Neutrophil (primary cell): ENCODE data around the gene PPM1D.

Experiments used
- H3K27ac ChIP-seq: fragments of 200-600 bp; sonication (generic); 2 replicates; pipeline ENCODE4 v1.5.1; 2016; ENCODE audit warnings: mild to moderate bottlenecking, moderate library complexity
- H3K27me3 ChIP-seq: fragments of 200-600 bp; sonication (generic); 2 replicates; pipeline ENCODE4 v1.6.0; 2016; ENCODE audit warnings: mild to moderate bottlenecking
- H3K36me3 ChIP-seq: fragments of 200-600 bp; sonication (generic); 2 replicates; pipeline ENCODE4 v1.5.1; 2017
- H3K4me1 ChIP-seq, 2 experiments: fragments of 200-600 bp in 1 of 2; sonication (generic) in 1 of 2; 1 replicate in 1 of 2; 2 replicates in 1 of 2; pipeline versions ENCODE4 v1.5.1 to v1.6.1; 2013 to 2016; ENCODE audit warnings: low read depth in 1 of 2, low read length in 1 of 2, mild to moderate bottlenecking in 1 of 2, moderate library complexity in 1 of 2; ENCODE audit not compliant: control insufficient read depth in 1 of 2, insufficient read depth in 1 of 2
- H3K4me3 ChIP-seq, 2 experiments: fragments of 200-600 bp in 1 of 2; sonication (generic) in 1 of 2; 1 replicate in 1 of 2; 2 replicates in 1 of 2; pipeline ENCODE4 v1.5.1; 2013 to 2016; ENCODE audit warnings: low read depth in 1 of 2, low read length in 1 of 2, mild to moderate bottlenecking in 1 of 2, moderate library complexity in 1 of 2
- H3K9me3 ChIP-seq: fragments of 200-600 bp; sonication (generic); 2 replicates; pipeline ENCODE4 v1.5.1; 2016
- TF ChIP-seq, protein P1 (sequence below): fragments of 200-600 bp; sonication (generic); IDR thresholded peaks from 2 replicates; pipeline ENCODE4 v1.5.1; 2016; ENCODE audit warnings: antibody characterized with exemption

Gene PPM1D

DNA sequence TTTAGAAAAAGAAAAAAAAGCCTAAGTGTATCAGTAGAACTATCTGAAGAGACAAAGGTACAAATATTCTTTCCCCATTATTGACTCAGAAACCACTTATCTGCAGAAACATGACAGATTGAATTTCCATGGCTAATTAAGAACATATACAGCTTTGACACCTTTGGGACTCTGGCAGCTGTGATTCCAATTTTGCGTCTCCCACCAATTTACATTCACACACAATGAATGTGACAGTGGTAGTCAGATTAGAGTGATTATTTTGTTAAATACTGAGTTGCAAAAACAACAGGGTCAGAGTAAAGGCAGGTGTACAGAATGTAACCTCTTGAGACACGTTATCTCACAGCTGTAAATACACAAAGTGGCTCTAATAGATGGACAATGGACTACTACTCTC, 5.3 kb upstream of the PPM1D start:
- H3K9me3 ChIP-seq = no peaks in the 10 kb centered on the region
- TF ChIP-seq, protein P1, sequence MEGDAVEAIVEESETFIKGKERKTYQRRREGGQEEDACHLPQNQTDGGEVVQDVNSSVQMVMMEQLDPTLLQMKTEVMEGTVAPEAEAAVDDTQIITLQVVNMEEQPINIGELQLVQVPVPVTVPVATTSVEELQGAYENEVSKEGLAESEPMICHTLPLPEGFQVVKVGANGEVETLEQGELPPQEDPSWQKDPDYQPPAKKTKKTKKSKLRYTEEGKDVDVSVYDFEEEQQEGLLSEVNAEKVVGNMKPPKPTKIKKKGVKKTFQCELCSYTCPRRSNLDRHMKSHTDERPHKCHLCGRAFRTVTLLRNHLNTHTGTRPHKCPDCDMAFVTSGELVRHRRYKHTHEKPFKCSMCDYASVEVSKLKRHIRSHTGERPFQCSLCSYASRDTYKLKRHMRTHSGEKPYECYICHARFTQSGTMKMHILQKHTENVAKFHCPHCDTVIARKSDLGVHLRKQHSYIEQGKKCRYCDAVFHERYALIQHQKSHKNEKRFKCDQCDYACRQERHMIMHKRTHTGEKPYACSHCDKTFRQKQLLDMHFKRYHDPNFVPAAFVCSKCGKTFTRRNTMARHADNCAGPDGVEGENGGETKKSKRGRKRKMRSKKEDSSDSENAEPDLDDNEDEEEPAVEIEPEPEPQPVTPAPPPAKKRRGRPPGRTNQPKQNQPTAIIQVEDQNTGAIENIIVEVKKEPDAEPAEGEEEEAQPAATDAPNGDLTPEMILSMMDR = no peak
- H3K4me3 ChIP-seq = no peak overlapping the region
- no peak overlapping the region for H3K27ac ChIP-seq
- H3K4me1 ChIP-seq = peaks cover 23 to 25% of the 10 kb centered on the region in 2 experiments
- no peaks in the 10 kb centered on the region for H3K36me3 ChIP-seq
- no peaks in the 10 kb centered on the region for H3K27me3 ChIP-seq

DNA sequence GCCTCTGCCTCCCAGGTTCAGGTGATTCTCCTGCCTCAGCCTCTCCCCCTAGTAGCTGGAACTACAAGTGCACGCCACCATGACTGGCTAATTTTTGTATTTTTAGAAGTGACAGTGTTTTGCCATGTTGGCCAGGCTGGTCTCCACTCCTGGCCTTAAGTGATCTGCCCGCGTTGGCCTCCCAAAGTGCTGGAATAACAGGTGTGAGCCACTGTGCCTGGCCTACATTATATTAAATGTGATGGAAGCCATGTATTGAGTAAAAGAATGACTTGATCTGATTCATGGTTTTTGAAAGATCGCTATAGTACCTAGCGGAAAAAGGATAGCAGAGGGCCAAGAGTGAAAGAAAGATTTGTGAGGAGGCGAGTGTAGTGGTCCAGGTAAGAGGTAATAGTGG, 2.7 kb upstream of the PPM1D start:
- no peaks in the 10 kb centered on the region for H3K9me3 ChIP-seq
- peaks cover 35 to 40% of the 10 kb centered on the region in 2 experiments for H3K4me1 ChIP-seq
- no peaks in the 10 kb centered on the region for H3K36me3 ChIP-seq
- no peak overlapping the region for H3K27ac ChIP-seq
- TF ChIP-seq, protein P1 = no peak
- H3K4me3 ChIP-seq = no peak overlapping the region
- no peaks in the 10 kb centered on the region for H3K27me3 ChIP-seq

DNA sequence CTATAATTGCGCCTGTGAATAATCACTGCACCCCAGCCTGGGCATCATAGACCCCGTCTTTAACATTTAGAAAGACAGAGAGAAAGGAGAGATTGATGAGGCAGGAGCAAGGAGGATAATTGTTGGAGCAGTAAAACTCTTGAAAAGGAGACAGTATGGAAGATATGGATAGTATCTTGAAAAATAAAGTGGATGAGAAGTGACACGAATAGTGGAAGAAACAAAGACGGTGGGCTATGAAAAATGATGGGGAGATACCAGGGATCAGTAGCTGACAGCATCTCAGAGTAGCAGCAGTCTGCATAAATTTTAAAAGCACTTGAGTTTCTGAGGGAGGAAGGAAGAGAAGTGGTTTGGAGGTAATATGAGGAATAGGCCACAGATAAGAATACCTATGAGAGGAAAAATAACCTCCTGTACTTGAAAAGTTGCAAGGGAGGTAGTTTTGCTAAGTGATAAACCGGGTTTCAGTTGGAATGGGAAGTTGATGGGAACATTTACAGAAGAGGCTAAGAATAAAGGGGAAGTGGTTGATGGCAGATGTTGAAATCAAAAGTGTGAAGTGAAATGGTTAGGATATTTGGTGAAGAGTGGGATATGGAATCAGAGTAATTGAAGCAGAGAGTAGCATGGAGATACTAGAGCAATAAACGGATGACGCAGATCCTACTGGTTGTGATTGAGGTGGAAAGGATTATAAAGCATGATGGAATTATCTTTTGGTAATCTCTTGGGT, 1.8 kb upstream of the PPM1D start:
- H3K4me3 ChIP-seq = peak overlapping the region; percentile 9 to 92
- H3K4me1 ChIP-seq = peaks cover 44 to 48% of the 10 kb centered on the region in 2 experiments
- TF ChIP-seq, protein P1 = no peak
- no peaks in the 10 kb centered on the region for H3K9me3 ChIP-seq
- H3K27ac ChIP-seq = peak overlapping the region; percentile 63
- H3K27me3 ChIP-seq = no peaks in the 10 kb centered on the region
- no peaks in the 10 kb centered on the region for H3K36me3 ChIP-seq

DNA sequence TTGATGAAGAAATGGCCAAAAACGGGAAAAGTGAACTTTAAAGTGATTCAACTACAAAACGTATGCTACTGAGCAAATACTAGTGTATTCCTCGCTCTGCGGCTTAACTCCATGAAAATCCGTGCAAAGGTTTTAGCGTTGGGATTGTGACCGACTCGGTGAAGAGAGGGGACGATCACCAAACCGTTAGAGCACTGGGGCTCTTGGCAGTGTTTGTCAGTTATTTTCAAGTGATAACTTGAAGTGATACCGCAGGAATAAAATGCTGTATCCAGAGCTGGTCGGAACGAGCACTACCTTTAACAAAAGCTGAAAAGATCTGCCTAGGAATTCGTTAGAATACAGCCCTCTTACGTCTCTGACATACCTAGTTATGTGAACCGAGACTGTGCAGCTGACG, 773 bp upstream of the PPM1D start:
- Histone ChIP-seq H3K4me1 (peaks cover 48 to 51% of the 10 kb centered on the region in 2 experiments), H3K27ac (peak overlapping the region; percentile 97), H3K27me3 (no peaks in the 10 kb centered on the region), H3K9me3 (no peaks in the 10 kb centered on the region), H3K36me3 (no peaks in the 10 kb centered on the region), H3K4me3 (peak overlapping the region; percentile 86 to 92)
- TF ChIP-seq, protein P1 = no peak

DNA sequence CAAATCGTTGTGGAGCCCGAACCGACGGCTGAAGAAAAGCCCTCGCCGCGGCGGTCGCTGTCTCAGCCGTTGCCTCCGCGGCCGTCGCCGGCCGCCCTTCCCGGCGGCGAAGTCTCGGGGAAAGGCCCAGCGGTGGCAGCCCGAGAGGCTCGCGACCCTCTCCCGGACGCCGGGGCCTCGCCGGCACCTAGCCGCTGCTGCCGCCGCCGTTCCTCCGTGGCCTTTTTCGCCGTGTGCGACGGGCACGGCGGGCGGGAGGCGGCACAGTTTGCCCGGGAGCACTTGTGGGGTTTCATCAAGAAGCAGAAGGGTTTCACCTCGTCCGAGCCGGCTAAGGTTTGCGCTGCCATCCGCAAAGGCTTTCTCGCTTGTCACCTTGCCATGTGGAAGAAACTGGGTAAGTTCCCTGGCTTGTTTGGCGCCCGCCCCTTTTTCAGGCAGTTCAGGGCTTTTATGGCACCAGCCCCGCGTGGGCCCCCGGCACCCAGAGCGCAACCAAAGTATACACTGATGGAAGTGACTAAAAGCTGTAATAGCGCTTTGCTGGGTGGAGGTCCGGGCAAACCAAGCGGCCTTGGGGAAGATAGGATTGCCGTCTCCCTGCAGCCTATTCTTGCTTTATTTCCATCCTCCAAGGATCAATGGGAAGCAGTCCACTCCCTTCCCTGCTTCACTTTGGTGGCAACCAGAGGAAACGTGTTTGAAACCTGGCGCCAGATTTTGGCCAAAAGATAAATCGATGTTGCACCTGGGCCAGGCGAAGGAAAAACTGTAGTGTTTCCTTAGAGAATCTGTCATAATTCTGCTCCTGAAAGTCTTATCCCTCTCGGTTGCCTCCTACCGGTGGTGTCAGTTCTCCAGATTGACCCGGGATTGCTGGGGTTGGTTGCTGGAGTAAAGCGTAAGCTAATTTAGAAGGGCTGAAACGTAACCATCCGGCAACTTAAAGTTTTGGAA, 775 bp downstream of the PPM1D start:
- no peaks in the 10 kb centered on the region for H3K36me3 ChIP-seq
- peak overlapping the region; percentile 86 to 92 for H3K4me3 ChIP-seq
- peak overlapping the region; percentile 97 for H3K27ac ChIP-seq
- no peaks in the 10 kb centered on the region for H3K9me3 ChIP-seq
- TF ChIP-seq, protein P1 = peak; percentile 69
- peaks cover 48 to 51% of the 10 kb centered on the region in 2 experiments for H3K4me1 ChIP-seq
- no peaks in the 10 kb centered on the region for H3K27me3 ChIP-seq
